SU-DHL-6 (cell line): Measurements from ENCODE around the gene SPRED2.
A peak's percentile ranks its signal among the peaks of the same experiment; 100 is the strongest.

Experiments
- H2AFZ ChIP-seq: fragments of 200-600 bp; sonication (generic); 2 replicates; pipeline ENCODE4 v1.6.1; 2014; ENCODE audit warnings: low read depth, mild to moderate bottlenecking, moderate library complexity, mixed read lengths, antibody characterized with exemption, low read length; ENCODE audit not compliant: severe bottlenecking
- H3F3A ChIP-seq: fragments of 200-600 bp; shearing (Covaris generic); 2 replicates; pipeline ENCODE4 v1.6.0; 2016; ENCODE audit warnings: antibody characterized with exemption, mild to moderate bottlenecking; ENCODE audit not compliant: insufficient read depth
- H3K27ac ChIP-seq: fragments of 200-600 bp; sonication (generic); 2 replicates; pipeline ENCODE4 v1.5.1; 2016; ENCODE audit warnings: low read depth, mild to moderate bottlenecking, low read length, moderate library complexity, mixed read lengths
- H3K27me3 ChIP-seq: fragments of 200-600 bp; sonication (generic), shearing (Covaris generic); 2 replicates; pipeline ENCODE4 v1.6.0; 2014; ENCODE audit warnings: mild to moderate bottlenecking, low read length
- H3K36me3 ChIP-seq: fragments of 200-600 bp; sonication (generic); 2 replicates; pipeline ENCODE4 v1.6.1; 2014; ENCODE audit warnings: mild to moderate bottlenecking, low read length, mixed read lengths
- H3K4me2 ChIP-seq: fragments of 300-600, 200-600 bp; shearing (Covaris generic), sonication (generic); 2 replicates; pipeline ENCODE4 v1.6.0; 2014; ENCODE audit warnings: low read length, low read depth, mild to moderate bottlenecking; ENCODE audit not compliant: poor library complexity, severe bottlenecking
- H3K4me3 ChIP-seq: fragments of 200-600 bp; sonication (generic); 2 replicates; pipeline ENCODE4 v1.5.1; 2014; ENCODE audit warnings: antibody characterized with exemption, low read length, mild to moderate bottlenecking, mixed read lengths; ENCODE audit not compliant: insufficient read depth, poor library complexity, severe bottlenecking
- H3K79me2 ChIP-seq: fragments of 200-600 bp; sonication (generic); 2 replicates; pipeline ENCODE4 v1.6.1; 2014; ENCODE audit warnings: mild to moderate bottlenecking, low read length, moderate library complexity; ENCODE audit not compliant: insufficient read depth
- H3K9ac ChIP-seq: fragments of 200-600 bp; sonication (generic); 2 replicates; pipeline ENCODE4 v1.7.0; 2014; ENCODE audit warnings: mild to moderate bottlenecking, low read length
- H3K9me2 ChIP-seq: fragments of 200-600 bp; sonication (generic); replicated peaks from 2 replicates; pipeline ENCODE4 v1.6.1; 2014; ENCODE audit warnings: low read length; ENCODE audit not compliant: insufficient read depth
- H3K9me3 ChIP-seq: fragments of 200-600 bp; sonication (generic); 2 replicates; pipeline ENCODE4 v1.6.1; 2014; ENCODE audit warnings: low read length, mixed read lengths; ENCODE audit not compliant: insufficient read depth
- H4K20me1 ChIP-seq: fragments of 200-600 bp; sonication (generic); 2 replicates; pipeline ENCODE4 v1.6.1; 2014; ENCODE audit warnings: low read depth, mild to moderate bottlenecking, antibody characterized with exemption, low read length, moderate library complexity, mixed read lengths
- EZH2phosphoT487 ChIP-seq: fragments of 200-600 bp; sonication (generic), shearing (Covaris generic); conservative IDR thresholded peaks from 2 replicates; pipeline ENCODE4 v1.6.1; 2018; ENCODE audit warnings: mild to moderate bottlenecking, antibody characterized with exemption, low read length, moderate library complexity, mixed read lengths
- TF ChIP-seq, protein P1 (sequence below): fragments of 200-600 bp; sonication (generic); IDR thresholded peaks from one replicate; pipeline ENCODE4 v1.5.1; 2017; ENCODE audit warnings: antibody characterized with exemption, mild to moderate bottlenecking, low read length, moderate library complexity; ENCODE audit not compliant: insufficient read depth, poor library complexity, severe bottlenecking

The SPRED2 gene

DNA sequence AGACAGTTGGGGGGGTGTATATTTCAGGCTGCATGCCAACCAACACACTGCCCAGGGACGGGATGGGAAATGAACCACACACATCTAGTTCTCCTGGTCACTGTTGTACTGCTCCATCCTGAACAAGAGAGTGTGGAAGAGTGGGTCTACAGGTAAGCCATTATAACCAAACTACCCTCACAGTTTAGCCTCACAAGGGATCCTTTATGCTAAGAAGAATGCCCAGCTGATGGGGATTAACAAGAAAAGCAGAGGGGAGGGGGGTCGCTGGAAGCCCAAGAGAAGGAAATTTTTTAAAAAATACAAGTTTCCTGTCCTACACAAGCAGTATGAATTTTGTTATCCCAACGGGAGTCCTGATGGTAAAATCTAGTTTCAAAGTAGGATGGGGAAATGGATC, 16.1 kb downstream of the SPRED2 start:
- no peaks in the 10 kb centered on the region for H3K9me2 ChIP-seq
- H3K9me3 ChIP-seq: no peaks in the 10 kb centered on the region
- H3K4me2 ChIP-seq: no peak overlapping the region
- H2AFZ ChIP-seq: no peak overlapping the region
- H3K9ac ChIP-seq: no peak overlapping the region
- H3F3A ChIP-seq: peaks cover 6% of the 10 kb centered on the region
- no peak overlapping the region for H3K4me3 ChIP-seq
- TF ChIP-seq, protein P1, sequence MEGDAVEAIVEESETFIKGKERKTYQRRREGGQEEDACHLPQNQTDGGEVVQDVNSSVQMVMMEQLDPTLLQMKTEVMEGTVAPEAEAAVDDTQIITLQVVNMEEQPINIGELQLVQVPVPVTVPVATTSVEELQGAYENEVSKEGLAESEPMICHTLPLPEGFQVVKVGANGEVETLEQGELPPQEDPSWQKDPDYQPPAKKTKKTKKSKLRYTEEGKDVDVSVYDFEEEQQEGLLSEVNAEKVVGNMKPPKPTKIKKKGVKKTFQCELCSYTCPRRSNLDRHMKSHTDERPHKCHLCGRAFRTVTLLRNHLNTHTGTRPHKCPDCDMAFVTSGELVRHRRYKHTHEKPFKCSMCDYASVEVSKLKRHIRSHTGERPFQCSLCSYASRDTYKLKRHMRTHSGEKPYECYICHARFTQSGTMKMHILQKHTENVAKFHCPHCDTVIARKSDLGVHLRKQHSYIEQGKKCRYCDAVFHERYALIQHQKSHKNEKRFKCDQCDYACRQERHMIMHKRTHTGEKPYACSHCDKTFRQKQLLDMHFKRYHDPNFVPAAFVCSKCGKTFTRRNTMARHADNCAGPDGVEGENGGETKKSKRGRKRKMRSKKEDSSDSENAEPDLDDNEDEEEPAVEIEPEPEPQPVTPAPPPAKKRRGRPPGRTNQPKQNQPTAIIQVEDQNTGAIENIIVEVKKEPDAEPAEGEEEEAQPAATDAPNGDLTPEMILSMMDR: no peak
- TF ChIP-seq EZH2phosphoT487: no peak
- H3K36me3 ChIP-seq: no peaks in the 10 kb centered on the region
- no peaks in the 10 kb centered on the region for H3K27me3 ChIP-seq
- H3K27ac ChIP-seq: no peak overlapping the region
- peaks cover 97% of the 10 kb centered on the region for H3K79me2 ChIP-seq
- peaks cover 23% of the 10 kb centered on the region for H4K20me1 ChIP-seq

- Histone ChIP-seq H4K20me1 (peaks cover 19% of the 10 kb centered on the region), H3K4me2 (peak overlapping the region; percentile 27), H3K9ac (no peak overlapping the region), H3K9me2 (no peaks in the 10 kb centered on the region), H3K9me3 (no peaks in the 10 kb centered on the region), H3K79me2 (peaks cover 97% of the 10 kb centered on the region), H3K4me3 (no peak overlapping the region), H3F3A (peaks cover 4% of the 10 kb centered on the region; the same call in 1 of the 2 replicates), H2AFZ (no peak overlapping the region), H3K27ac (peak overlapping the region; percentile 22; the same call in 1 of the 2 replicates), H3K27me3 (no peaks in the 10 kb centered on the region), H3K36me3 (no peaks in the 10 kb centered on the region)
- TF ChIP-seq, protein P1: no peak
- no peak for TF ChIP-seq EZH2phosphoT487
These were observed 17.3 kb downstream of the SPRED2 start for GRCh38 chr2:65415091-65415490.

- peaks cover 11% of the 10 kb centered on the region for H4K20me1 ChIP-seq
- peak overlapping the region; percentile 22; the same call in 1 of the 2 replicates for H3K27ac ChIP-seq
- peaks cover 15% of the 10 kb centered on the region for H3F3A ChIP-seq
- TF ChIP-seq EZH2phosphoT487: no peak
- TF ChIP-seq, protein P1: no peak
- no peaks in the 10 kb centered on the region for H3K9me2 ChIP-seq
- no peaks in the 10 kb centered on the region for H3K9me3 ChIP-seq
- H3K4me3 ChIP-seq: no peak overlapping the region
- H3K9ac ChIP-seq: no peak overlapping the region
- no peaks in the 10 kb centered on the region for H3K36me3 ChIP-seq
- H2AFZ ChIP-seq: no peak overlapping the region
- H3K4me2 ChIP-seq: no peak overlapping the region
- peaks cover 93% of the 10 kb centered on the region for H3K79me2 ChIP-seq
- no peaks in the 10 kb centered on the region for H3K27me3 ChIP-seq
These were observed 18.8 kb downstream of the SPRED2 start for GRCh38 chr2:65413610-65414009.

- H3K4me2 ChIP-seq: peak overlapping the region; percentile 47
- no peaks in the 10 kb centered on the region for H3K27me3 ChIP-seq
- peaks cover 93% of the 10 kb centered on the region for H3K79me2 ChIP-seq
- H3K9me2 ChIP-seq: no peaks in the 10 kb centered on the region
- peaks cover 9% of the 10 kb centered on the region for H4K20me1 ChIP-seq
- H3K27ac ChIP-seq: no peak overlapping the region
- no peaks in the 10 kb centered on the region for H3K36me3 ChIP-seq
- no peak overlapping the region for H3K4me3 ChIP-seq
- TF ChIP-seq, protein P1: no peak
- no peak for TF ChIP-seq EZH2phosphoT487
- H3K9ac ChIP-seq: no peak overlapping the region
- no peak overlapping the region for H2AFZ ChIP-seq
- H3K9me3 ChIP-seq: no peaks in the 10 kb centered on the region
- H3F3A ChIP-seq: peaks cover 18% of the 10 kb centered on the region
These were observed 19.3 kb downstream of the SPRED2 start for GRCh38 chr2:65413106-65413505.
